Measurements from ENCODE around the gene ZNF248. TPM values are rescaled to one million over a fixed set of nuclear protein-coding genes. Genes with fewer than 3 reads are reported as not detected.

The ZNF248 gene
- total RNA-seq, 4 donors from 2014 or later, result 11.8 to 24.0 (median 16.1) TPM

GRCh38 chr10:37872955-37873354 is 15.5 kb upstream of the ZNF248 start:
- Histone ChIP-seq H3K4me3 (no peak overlapping the region), H3K4me1 (no peaks in the 10 kb centered on the region), H3K9me3 (peaks cover 0 to 3% (median 0%) of the 10 kb centered on the region in 4 donors), H3K27ac (no peak overlapping the region), H3K27me3 (no peaks in the 10 kb centered on the region), H3K36me3 (no peaks in the 10 kb centered on the region)
- TF ChIP-seq POLR2A (IDR thresholded peaks at IDR 0.05) (no peak), EP300 (IDR thresholded peaks at IDR 0.05) (no peak)
- TF ChIP-seq, protein P1, sequence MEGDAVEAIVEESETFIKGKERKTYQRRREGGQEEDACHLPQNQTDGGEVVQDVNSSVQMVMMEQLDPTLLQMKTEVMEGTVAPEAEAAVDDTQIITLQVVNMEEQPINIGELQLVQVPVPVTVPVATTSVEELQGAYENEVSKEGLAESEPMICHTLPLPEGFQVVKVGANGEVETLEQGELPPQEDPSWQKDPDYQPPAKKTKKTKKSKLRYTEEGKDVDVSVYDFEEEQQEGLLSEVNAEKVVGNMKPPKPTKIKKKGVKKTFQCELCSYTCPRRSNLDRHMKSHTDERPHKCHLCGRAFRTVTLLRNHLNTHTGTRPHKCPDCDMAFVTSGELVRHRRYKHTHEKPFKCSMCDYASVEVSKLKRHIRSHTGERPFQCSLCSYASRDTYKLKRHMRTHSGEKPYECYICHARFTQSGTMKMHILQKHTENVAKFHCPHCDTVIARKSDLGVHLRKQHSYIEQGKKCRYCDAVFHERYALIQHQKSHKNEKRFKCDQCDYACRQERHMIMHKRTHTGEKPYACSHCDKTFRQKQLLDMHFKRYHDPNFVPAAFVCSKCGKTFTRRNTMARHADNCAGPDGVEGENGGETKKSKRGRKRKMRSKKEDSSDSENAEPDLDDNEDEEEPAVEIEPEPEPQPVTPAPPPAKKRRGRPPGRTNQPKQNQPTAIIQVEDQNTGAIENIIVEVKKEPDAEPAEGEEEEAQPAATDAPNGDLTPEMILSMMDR (IDR thresholded peaks at IDR 0.05), result no peak
- WGBS, 2 donors, result 77 to 83% methylated on average over 4 of the region's 4 CpGs
- DNase-seq (ENCODE audit: low spot score in 2 of 2), result no peak

DNA sequence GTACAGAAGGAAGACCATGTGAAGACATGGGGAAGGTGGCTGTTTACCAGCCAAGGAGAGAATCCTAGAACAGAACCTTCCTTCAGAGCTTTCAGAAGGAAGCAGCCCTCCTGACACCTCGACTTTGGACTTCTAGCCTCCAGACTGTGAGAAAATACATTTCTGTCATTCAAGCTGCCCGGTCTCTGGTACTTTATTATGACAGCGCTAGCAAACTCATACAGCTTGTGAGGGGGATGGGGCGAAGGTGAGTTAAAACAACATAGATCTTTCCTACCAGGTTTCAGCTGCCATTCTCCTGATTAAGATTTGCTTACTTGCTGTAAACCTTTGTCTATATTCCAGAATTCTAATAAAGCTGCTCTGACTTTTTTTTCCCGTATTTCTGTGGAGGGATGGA is 14.9 kb upstream of the ZNF248 start:
- no peak overlapping the region for H3K4me3 ChIP-seq
- no peak for TF ChIP-seq POLR2A (IDR thresholded peaks at IDR 0.05)
- TF ChIP-seq, protein P1 (IDR thresholded peaks at IDR 0.05), result no peak
- TF ChIP-seq EP300 (IDR thresholded peaks at IDR 0.05), result no peak
- no peak overlapping the region for H3K27ac ChIP-seq
- H3K36me3 ChIP-seq, result no peaks in the 10 kb centered on the region
- DNase-seq (ENCODE audit: low spot score in 2 of 2), result no peak
- no peaks in the 10 kb centered on the region for H3K4me1 ChIP-seq
- WGBS, 2 donors, result 88 to 90% methylated on average over 5 of the region's 5 CpGs
- H3K27me3 ChIP-seq, result no peaks in the 10 kb centered on the region
- H3K9me3 ChIP-seq, result peaks cover 0 to 3% (median 0%) of the 10 kb centered on the region in 4 donors

- H3K4me3 ChIP-seq, result no peak overlapping the region
- TF ChIP-seq, protein P1 (IDR thresholded peaks at IDR 0.05), result no peak
- no peaks in the 10 kb centered on the region for H3K36me3 ChIP-seq
- H3K27ac ChIP-seq, result no peak overlapping the region
- no peaks in the 10 kb centered on the region for H3K27me3 ChIP-seq
- H3K4me1 ChIP-seq, result no peaks in the 10 kb centered on the region
- H3K9me3 ChIP-seq, result peaks cover 0 to 3% (median 0%) of the 10 kb centered on the region in 4 donors
- 62 to 67% methylated on average over 7 of the region's 7 CpGs for WGBS, 2 donors
- no peak for DNase-seq (ENCODE audit: low spot score in 2 of 2)
Observed at GRCh38 chr10:37871568-37872251, 14.3 kb upstream of the ZNF248 start.

GRCh38 chr10:37871143-37871542 is 13.7 kb upstream of the ZNF248 start:
- DNase-seq (ENCODE audit: low spot score in 2 of 2), result no peak
- H3K4me3 ChIP-seq, result no peak overlapping the region
- TF ChIP-seq EP300 (IDR thresholded peaks at IDR 0.05) (no peak), POLR2A (IDR thresholded peaks at IDR 0.05) (no peak)
- TF ChIP-seq, protein P1 (IDR thresholded peaks at IDR 0.05), result no peak
- H3K27ac ChIP-seq, result no peak overlapping the region
- no peaks in the 10 kb centered on the region for H3K36me3 ChIP-seq
- WGBS, 2 donors, result 67 to 92% methylated on average over 2 of the region's 2 CpGs
- peaks cover 0 to 3% (median 0%) of the 10 kb centered on the region in 4 donors for H3K9me3 ChIP-seq
- H3K27me3 ChIP-seq, result no peaks in the 10 kb centered on the region
- no peaks in the 10 kb centered on the region for H3K4me1 ChIP-seq

DNA sequence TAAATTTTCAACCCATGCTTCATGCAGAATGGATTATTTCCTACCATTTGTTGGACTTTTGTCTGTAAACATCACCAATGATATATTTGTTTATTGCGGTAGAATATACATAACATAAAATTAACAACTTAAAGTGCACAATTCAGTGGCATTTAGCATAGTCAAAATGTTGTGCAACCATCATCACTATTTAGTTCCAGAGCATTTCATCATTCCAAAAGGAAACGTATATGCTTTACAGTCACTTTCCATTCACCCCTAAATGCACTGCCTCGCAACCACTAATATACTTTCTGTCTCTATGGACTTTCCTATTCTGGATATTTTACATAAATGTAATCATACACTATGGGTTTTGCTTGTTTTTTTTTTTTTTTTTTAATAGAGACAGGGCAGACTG is 11.4 kb upstream of the ZNF248 start:
- Histone ChIP-seq H3K27ac (no peak overlapping the region), H3K4me1 (no peaks in the 10 kb centered on the region), H3K9me3 (peaks cover 0 to 3% (median 0%) of the 10 kb centered on the region in 4 donors), H3K36me3 (no peaks in the 10 kb centered on the region), H3K27me3 (no peaks in the 10 kb centered on the region), H3K4me3 (no peak overlapping the region)
- TF ChIP-seq EP300 (IDR thresholded peaks at IDR 0.05) (no peak), POLR2A (IDR thresholded peaks at IDR 0.05) (no peak)
- DNase-seq (ENCODE audit: low spot score in 2 of 2), result no peak
- WGBS, 2 donors, result 89 to 95% methylated on average over 3 of the region's 3 CpGs

All from tibial nerve (tissue), 4 donors.